ENCODE data around the gene SPC24. TPM values are rescaled to one million over a fixed set of nuclear protein-coding genes. Genes with fewer than 3 reads are reported as not detected.
A peak's percentile ranks its signal among the peaks of the same experiment; 100 is the strongest.

Gene SPC24
- total and polyA plus RNA-seq, 2 donors (not counting 1 experiment from before 2014, with no cell fraction given): 0.12 to 0.15 TPM

DNA sequence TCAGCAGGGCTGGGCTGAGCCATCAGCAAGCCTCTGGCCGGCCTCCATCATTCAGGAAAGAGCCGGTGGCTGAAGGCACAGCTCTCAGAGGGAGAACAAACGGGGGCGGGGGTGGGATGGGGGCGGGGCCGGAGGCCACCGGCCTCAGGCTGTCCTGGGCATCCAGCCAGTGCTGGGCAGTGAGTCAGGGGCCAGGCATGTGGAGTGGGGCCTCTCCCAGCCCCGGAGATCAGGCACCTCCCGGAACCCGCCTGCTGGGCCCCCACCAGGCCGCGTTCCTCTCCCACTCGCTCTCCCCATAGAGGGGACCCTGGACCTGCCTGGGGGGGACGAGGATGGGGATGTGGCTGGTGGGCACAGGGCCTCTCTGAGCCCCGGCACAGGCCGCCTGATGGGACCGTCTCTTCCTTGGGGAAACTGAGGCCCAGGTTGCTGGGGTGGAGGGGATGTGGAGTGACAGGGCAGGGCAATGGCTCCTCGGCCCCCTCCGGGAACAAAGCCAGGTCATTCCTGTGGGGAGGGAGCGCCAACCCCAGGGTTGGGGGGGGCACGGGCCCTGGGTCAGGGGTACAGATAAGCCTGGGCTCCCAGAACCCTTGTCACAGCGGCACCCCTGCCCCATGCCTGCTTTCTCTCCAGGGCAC, 12.9 kb downstream of the SPC24 start:
- H3K4me2 ChIP-seq (replicated peaks; ENCODE audit: low read depth, low read length, poor library complexity, severe bottlenecking): peak overlapping the region; percentile 49
- intact Hi-C loops (cut with micrococcal nuclease): no loop called here
- no peaks in the 10 kb centered on the region for H4K20me1 ChIP-seq (ENCODE audit: control insufficient read depth, insufficient read depth, low read length, poor library complexity, severe bottlenecking)
- Mint-ChIP-seq H3K4me3 (no peak overlapping the region), H3K9me3 (ENCODE audit: insufficient read depth) (no peaks in the 10 kb centered on the region), H3K27ac (no peak overlapping the region), H3K4me1 (peaks cover 18% of the 10 kb centered on the region), H3K27me3 (peaks cover 13% of the 10 kb centered on the region)
- peaks cover 0 to 36% (median 8%) of the 10 kb centered on the region in 4 experiments for H3K27me3 ChIP-seq (replicated peaks in 1 of 4; ENCODE audit: control extremely low read depth in 1 of 4, control insufficient read depth in 3 of 4, insufficient read depth in 4 of 4, low read length in 3 of 4)
- H3K4me3 ChIP-seq (ENCODE audit: control extremely low read depth in 1 of 5, extremely low read depth in 1 of 5, insufficient read depth in 1 of 5, low read depth in 2 of 5, low read length in 4 of 5): no peak overlapping the region
- H3K79me2 ChIP-seq (ENCODE audit: control insufficient read depth, insufficient read depth, low read length): no peaks in the 10 kb centered on the region
- 42% methylated on average over 11 of the region's 22 CpGs for WGBS (ENCODE audit: insufficient coverage)
- H3K4me1 ChIP-seq (ENCODE audit: control insufficient read depth in 2 of 2, insufficient read depth in 2 of 2, low read length in 2 of 2): peaks cover 10 to 21% of the 10 kb centered on the region in 2 donors
- H3K27ac ChIP-seq (ENCODE audit: low read length in 2 of 2): no peak overlapping the region
- peak overlapping the region; percentile 22 for H2AFZ ChIP-seq (ENCODE audit: insufficient read depth, low read depth, low read length, poor library complexity, severe bottlenecking)
- TF ChIP-seq CTCF (IDR thresholded peaks at IDR 0.05): no peak
- no peak for TF ChIP-seq EZH2 (IDR thresholded peaks at IDR 0.05; ENCODE audit: borderline replicate concordance, insufficient read depth, low read depth, low read length, poor library complexity, severe bottlenecking)
- peaks cover 0 to 21% (median 0%) of the 10 kb centered on the region in 3 donors for H3K9me3 ChIP-seq (ENCODE audit: control extremely low read depth in 1 of 3, control insufficient read depth in 2 of 3, insufficient read depth in 1 of 3, low read length in 2 of 3)
- DNase-seq (no peak), ATAC-seq (ENCODE audit: low read depth) (no peak)
- no peak overlapping the region for H3K9ac ChIP-seq (ENCODE audit: low read length)
- ChIA-PET POLR2A (no interaction called here), CTCF (interaction anchor here (0.9 kb wide), 1 partner anchor 201 kb away, joined by 5 read pairs; no protein-coding TSS in a partner anchor)
- H3K36me3 ChIP-seq (replicated peaks in 1 of 2; ENCODE audit: control extremely low read depth in 1 of 2, control insufficient read depth in 1 of 2, extremely low read depth in 1 of 2, insufficient read depth in 2 of 2, low read length in 1 of 2): no peaks in the 10 kb centered on the region

DNA sequence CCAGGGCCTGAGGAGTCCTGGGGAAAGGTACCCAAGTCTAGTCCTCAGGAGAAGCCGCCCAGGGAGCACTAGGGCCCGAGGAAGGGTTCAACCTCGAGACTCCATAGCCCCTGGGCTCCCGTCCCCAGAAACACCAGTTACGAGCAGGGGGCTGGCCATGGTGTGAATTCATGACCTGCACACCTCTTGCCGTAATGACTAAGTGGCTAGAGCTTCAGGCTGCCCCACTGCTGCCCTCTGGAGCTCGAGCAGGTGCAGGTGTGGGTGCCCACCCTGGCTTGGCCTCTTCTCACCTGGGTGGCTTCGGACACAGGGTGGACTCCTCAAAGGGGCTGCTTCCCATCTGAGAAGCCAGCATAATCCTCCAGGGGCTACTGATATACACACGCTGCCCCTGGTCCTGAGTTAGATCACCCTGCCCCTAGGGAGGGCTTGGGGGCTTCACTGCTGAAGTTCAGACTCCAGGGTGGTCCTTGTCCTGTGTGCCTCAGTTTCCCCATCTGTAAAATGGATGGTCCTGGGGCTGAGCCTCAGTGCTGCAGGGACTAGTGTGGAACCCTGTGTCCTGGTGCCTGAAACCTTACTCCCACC, 13.6 kb downstream of the SPC24 start:
- no peak overlapping the region for H3K9ac ChIP-seq (ENCODE audit: low read length)

More for the DNA sequence above, 13.6 kb downstream of the SPC24 start:
- intact Hi-C loops (cut with micrococcal nuclease): no loop called here
- H3K4me2 ChIP-seq (replicated peaks; ENCODE audit: low read depth, low read length, poor library complexity, severe bottlenecking): no peak overlapping the region
- 88% methylated on average over 9 of the region's 9 CpGs for WGBS (ENCODE audit: insufficient coverage)
- no peak overlapping the region for H3K27ac ChIP-seq (ENCODE audit: low read length in 2 of 2)
- DNase-seq (no peak), ATAC-seq (ENCODE audit: low read depth) (no peak)
- no peaks in the 10 kb centered on the region for H3K36me3 ChIP-seq (replicated peaks in 1 of 2; ENCODE audit: control extremely low read depth in 1 of 2, control insufficient read depth in 1 of 2, extremely low read depth in 1 of 2, insufficient read depth in 2 of 2, low read length in 1 of 2)
- POLR2A ChIA-PET: no interaction called here
- Mint-ChIP-seq H3K9me3 (ENCODE audit: insufficient read depth) (no peaks in the 10 kb centered on the region), H3K27ac (no peak overlapping the region), H3K4me1 (peaks cover 20% of the 10 kb centered on the region), H3K27me3 (peaks cover 15% of the 10 kb centered on the region), H3K4me3 (no peak overlapping the region)
- H3K4me3 ChIP-seq (ENCODE audit: control extremely low read depth in 1 of 5, extremely low read depth in 1 of 5, insufficient read depth in 1 of 5, low read depth in 2 of 5, low read length in 4 of 5): no peak overlapping the region
- peaks cover 13 to 23% of the 10 kb centered on the region in 2 donors for H3K4me1 ChIP-seq (ENCODE audit: control insufficient read depth in 2 of 2, insufficient read depth in 2 of 2, low read length in 2 of 2)
- no peaks in the 10 kb centered on the region for H4K20me1 ChIP-seq (ENCODE audit: control insufficient read depth, insufficient read depth, low read length, poor library complexity, severe bottlenecking)
- H3K79me2 ChIP-seq (ENCODE audit: control insufficient read depth, insufficient read depth, low read length): no peaks in the 10 kb centered on the region
- H2AFZ ChIP-seq (ENCODE audit: insufficient read depth, low read depth, low read length, poor library complexity, severe bottlenecking): no peak overlapping the region
- CTCF ChIA-PET: interaction anchor here (0.6 to 0.9 kb wide), 2 partner anchors 15 to 200 kb away, joined by 4 to 5 read pairs; no protein-coding TSS in a partner anchor
- H3K9me3 ChIP-seq (ENCODE audit: control extremely low read depth in 1 of 3, control insufficient read depth in 2 of 3, insufficient read depth in 1 of 3, low read length in 2 of 3): peaks cover 0 to 21% (median 0%) of the 10 kb centered on the region in 3 donors
- TF ChIP-seq EZH2 (IDR thresholded peaks at IDR 0.05; ENCODE audit: borderline replicate concordance, insufficient read depth, low read depth, low read length, poor library complexity, severe bottlenecking) (no peak), CTCF (IDR thresholded peaks at IDR 0.05) (no peak)
- H3K27me3 ChIP-seq (replicated peaks in 1 of 4; ENCODE audit: control extremely low read depth in 1 of 4, control insufficient read depth in 3 of 4, insufficient read depth in 4 of 4, low read length in 3 of 4): peaks cover 0 to 40% (median 8%) of the 10 kb centered on the region in 4 experiments

All from B cell (primary cell).